K562 (cell line): ENCODE measurements around the gene LSM4. TPM values are rescaled to one million over a fixed set of nuclear protein-coding genes. Genes with fewer than 3 reads are reported as not detected.

Experiments
- ARHGAP35 ChIP-seq: fragments of 450-650 bp; IDR thresholded peaks from 2 replicates; pipeline ENCODE4 v1.6.1; 2018; ENCODE audit not compliant: partially characterized antibody
- CTBP1 ChIP-seq: fragments of 450-650 bp; IDR thresholded peaks from 2 replicates; pipeline ENCODE4 v1.6.1; 2016; ENCODE audit warnings: borderline replicate concordance
- CXXC5 ChIP-seq: fragments of 250-450 bp; sonication (Bioruptor Pico); IDR thresholded peaks from 2 replicates; pipeline ENCODE4 v1.8.0; 2022; ENCODE audit warnings: inconsistent platforms, mild to moderate bottlenecking, moderate library complexity
- ERF ChIP-seq: fragments of 450-650 bp; formaldehyde crosslinking; IDR thresholded peaks from 2 replicates; pipeline ENCODE4 v1.4.0; 2020; ENCODE audit warnings: mild to moderate bottlenecking, mixed read lengths
- GTF2F1 ChIP-seq: IDR thresholded peaks from 2 replicates; pipeline ENCODE4 v1.6.1; 2011; ENCODE audit warnings: low read depth, low read length, improper control_type of control experiment
- HDAC6 ChIP-seq: IDR thresholded peaks from 2 replicates; pipeline ENCODE4 v1.6.1; 2012; ENCODE audit warnings: low read depth, mild to moderate bottlenecking, control low read depth, inconsistent platforms, low read length, moderate library complexity
- HMG20A ChIP-seq: fragments of 450-650 bp; formaldehyde crosslinking; conservative IDR thresholded peaks from 2 replicates; pipeline ENCODE4 v1.4.0; 2020; ENCODE audit warnings: mild to moderate bottlenecking, mixed read lengths
- HOXB6 ChIP-seq: fragments of 250-450 bp; sonication (Bioruptor Pico); IDR thresholded peaks from 2 replicates; pipeline ENCODE4 v1.5.1; 2022; ENCODE audit warnings: mild to moderate bottlenecking, borderline replicate concordance
- NELFE ChIP-seq: IDR thresholded peaks from 2 replicates; pipeline ENCODE4 v1.6.1; 2011; ENCODE audit warnings: mild to moderate bottlenecking; ENCODE audit not compliant: insufficient read depth, insufficient read length
- POU5F1 ChIP-seq: fragments of 150-350 bp; IDR thresholded peaks from 2 replicates; pipeline ENCODE4 v1.6.1; 2014; ENCODE audit warnings: borderline replicate concordance, low read length, low read depth, mild to moderate bottlenecking; ENCODE audit not compliant: partially characterized antibody
- RAD21 ChIP-seq, 2 experiments: fragments of 250-450 bp in 1 of 2; fragments of 450-650 bp in 1 of 2; sonication (Bioruptor Pico) in 1 of 2; formaldehyde crosslinking in 1 of 2; IDR thresholded peaks in 1 of 2; conservative IDR thresholded peaks in 1 of 2; 2 replicates each; pipeline versions ENCODE4 v1.4.0 to v1.8.0; 2020 to 2022; ENCODE audit warnings: mild to moderate bottlenecking in 2 of 2, moderate library complexity in 1 of 2
- RBM34 ChIP-seq: fragments of 200-400 bp; formaldehyde crosslinking; IDR thresholded peaks from 2 replicates; pipeline ENCODE4 v1.6.1; 2018; ENCODE audit warnings: low read length, borderline replicate concordance; ENCODE audit not compliant: insufficient read depth
- SIN3B ChIP-seq: fragments of 450-650 bp; IDR thresholded peaks from 2 replicates; pipeline ENCODE4 v1.6.1; 2017; ENCODE audit warnings: low read depth, mild to moderate bottlenecking, moderate library complexity
- SRSF3 ChIP-seq: fragments of 200-400 bp; formaldehyde crosslinking; IDR thresholded peaks from 2 replicates; pipeline ENCODE4 v1.6.1; 2016; ENCODE audit warnings: mild to moderate bottlenecking, low read length, moderate library complexity; ENCODE audit not compliant: insufficient read depth
- TAF7 ChIP-seq: fragments of 450-650 bp; IDR thresholded peaks from 2 replicates; pipeline ENCODE4 v1.6.1; 2016; ENCODE audit warnings: missing genetic modification characterization, missing compliant biosample characterization
- XRCC3 ChIP-seq: fragments of 450-650 bp; IDR thresholded peaks from 2 replicates; pipeline ENCODE4 v1.6.1; 2017; ENCODE audit warnings: mild to moderate bottlenecking, moderate library complexity
- ZBED1 ChIP-seq: IDR thresholded peaks from 2 replicates; pipeline ENCODE4 v1.6.1; 2014
- ZEB2 ChIP-seq: fragments of 450-650 bp; IDR thresholded peaks from 2 replicates; pipeline ENCODE4 v1.6.1; 2016
- ZKSCAN3 ChIP-seq: fragments of 250-450 bp; sonication (Bioruptor Pico); IDR thresholded peaks from 2 replicates; pipeline ENCODE4 v1.4.0; 2020
- ZNF134 ChIP-seq: fragments of 250-450 bp; sonication (Bioruptor Pico); conservative IDR thresholded peaks from 2 replicates; pipeline ENCODE4 v1.4.0; 2020
- ZNF184 ChIP-seq: sonication (generic); formaldehyde crosslinking; IDR thresholded peaks from 2 replicates; pipeline ENCODE4 v1.5.0; 2020; ENCODE audit warnings: missing genetic modification reagents
- ZNF224 ChIP-seq: sonication (generic); formaldehyde crosslinking; IDR thresholded peaks from 2 replicates; pipeline ENCODE4 v1.8.0; 2022; ENCODE audit warnings: mild to moderate bottlenecking, missing genetic modification reagents
- ZNF57 ChIP-seq: fragments of 450-650 bp; formaldehyde crosslinking; IDR thresholded peaks from 2 replicates; pipeline ENCODE4 v1.4.0; 2020; ENCODE audit warnings: mild to moderate bottlenecking, moderate library complexity
- polyA plus RNA-seq, 8 experiments: library from polyadenylated mRNA; depleted of rRNA in 4 of 8; stranded (reverse) in 5 of 8; unstranded in 3 of 8; fragments of >200 nt; fragmentation: Nextera tagmentation in 2 of 8; fragmentation: Illumina TruSeq in 1 of 8; extraction: Ambion mirVana in 2 of 8; extraction: Trizol in 1 of 8; gene quantifications; 2 replicates each; pipeline versions ENCODE4 v1.2.1 to v1.2.3, GENCODE V29; 2011 to 2014; ENCODE audit warnings: inconsistent platforms in 1 of 8, missing spikeins in 1 of 8
- total RNA-seq, 7 experiments: library from RNA; depleted of rRNA in 6 of 7; stranded (reverse); fragments of >200 nt in 6 of 7; fragmentation: Illumina TruSeq in 2 of 7; extraction: Trizol in 2 of 7; gene quantifications; 2 replicates each; pipeline versions ENCODE4 v1.2.1 to v1.2.3, GENCODE V29; 2011 to 2021; ENCODE audit warnings: low replicate concordance in 1 of 7
- TF ChIP-seq, protein P1 (sequence below), 3 experiments: fragments of 200-800 bp in 1 of 3; sonication (Bioruptor generic) in 1 of 3; sonication (generic) in 1 of 3; formaldehyde crosslinking in 1 of 3; IDR thresholded peaks; 2 replicates each; pipeline versions ENCODE4 v1.6.1 to v1.8.0; 2016 to 2022; ENCODE audit warnings: mild to moderate bottlenecking in 2 of 3, missing compliant biosample characterization in 2 of 3, missing genetic modification characterization in 2 of 3, missing genetic modification reagents in 1 of 3
- TF ChIP-seq, protein P2 (sequence below): fragments of 450-650 bp; conservative IDR thresholded peaks from 2 replicates; pipeline ENCODE4 v1.6.1; 2016; ENCODE audit warnings: missing genetic modification characterization, low read depth, mild to moderate bottlenecking, control low read depth, missing compliant biosample characterization
- TF ChIP-seq, protein P3 (sequence below): fragments of 250-450 bp; sonication (Bioruptor Pico); IDR thresholded peaks from 2 replicates; pipeline ENCODE4 v1.8.0; 2021; ENCODE audit warnings: moderate library complexity, mild to moderate bottlenecking, inconsistent platforms

The LSM4 gene
- total and polyA plus RNA-seq, 9 of the 15 experiments (the other 6 are each of a cell fraction or from before 2014, with no cell fraction given) = 11.9 to 763 (median 202) TPM

DNA sequence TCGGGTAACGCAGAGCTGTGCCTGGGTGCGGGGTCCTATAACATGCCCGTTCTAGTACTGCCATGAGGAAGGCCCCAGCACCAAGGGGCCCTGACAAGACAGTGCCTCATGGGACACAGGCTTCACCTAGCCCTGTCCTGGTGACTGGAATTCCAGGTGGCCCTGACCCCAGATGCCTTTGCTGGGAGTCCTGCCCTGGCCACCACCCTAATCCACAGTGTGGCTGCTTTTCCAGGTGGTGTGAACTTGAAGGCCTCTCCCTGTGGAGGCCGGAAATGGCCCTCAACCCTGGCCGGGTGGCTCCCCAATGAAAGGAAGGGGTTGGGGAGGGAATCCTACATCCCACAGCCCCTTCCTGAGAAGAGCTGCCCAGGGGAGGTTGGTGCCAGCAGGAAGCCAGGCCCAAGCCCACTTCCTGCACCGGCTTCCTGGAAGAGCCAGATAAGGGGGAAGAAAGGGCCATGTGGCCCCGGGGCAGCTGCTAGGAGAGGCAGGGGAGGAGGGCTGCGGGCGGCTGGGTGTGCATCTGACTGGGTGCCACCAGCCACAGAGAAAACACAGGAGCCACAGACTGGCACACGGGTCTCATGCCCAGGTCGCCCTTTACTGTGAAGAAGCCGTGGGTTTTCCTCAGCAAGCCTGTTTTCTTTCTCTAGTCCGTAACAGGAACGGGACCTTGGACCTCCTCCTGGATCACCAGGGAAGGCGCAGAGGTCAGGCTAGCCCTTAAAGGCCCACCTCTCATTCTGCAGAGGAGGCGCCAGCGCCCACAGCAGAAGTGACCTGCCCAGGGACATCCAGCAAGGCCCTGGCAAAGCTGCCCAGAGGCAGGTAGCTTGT is 4.7 kb downstream of the LSM4 start (continued):
- no peak for TF ChIP-seq SRSF3
- no peak for TF ChIP-seq ZEB2
- no peak for TF ChIP-seq ZNF134 (CRISPR knock-in tag)
- no peak for TF ChIP-seq ARHGAP35
- no peak for TF ChIP-seq HDAC6
- TF ChIP-seq RAD21 (CRISPR knock-in tag; conservative IDR thresholded peaks at IDR 0.05 in 1 of 2, IDR thresholded peaks at IDR 0.05 in 1 of 2) = no peak
- TF ChIP-seq ERF (CRISPR knock-in tag) = 0 out of 2 replicates have a peak, but pooled peaks have one; percentile 42
- TF ChIP-seq NELFE = no peak
- no peak for TF ChIP-seq TAF7 (tag)
- no peak for TF ChIP-seq XRCC3
- no peak for TF ChIP-seq SIN3B
- peak; percentile 63 for TF ChIP-seq CXXC5 (CRISPR knock-in tag)
- TF ChIP-seq, protein P1, sequence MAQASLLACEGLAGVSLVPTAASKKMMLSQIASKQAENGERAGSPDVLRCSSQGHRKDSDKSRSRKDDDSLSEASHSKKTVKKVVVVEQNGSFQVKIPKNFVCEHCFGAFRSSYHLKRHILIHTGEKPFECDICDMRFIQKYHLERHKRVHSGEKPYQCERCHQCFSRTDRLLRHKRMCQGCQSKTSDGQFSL (CRISPR knock-in tag; IDR thresholded peaks at IDR 0.05) = no peak
- TF ChIP-seq, protein P1 (tag; IDR thresholded peaks at IDR 0.05) = no peak
- no peak for TF ChIP-seq ZNF57
- TF ChIP-seq HOXB6 (CRISPR knock-in tag) = no peak
- TF ChIP-seq CTBP1 = 0 out of 2 replicates have a peak, but pooled peaks have one; percentile 35
- TF ChIP-seq POU5F1 = no peak
- no peak for TF ChIP-seq RBM34
- TF ChIP-seq, protein P2, sequence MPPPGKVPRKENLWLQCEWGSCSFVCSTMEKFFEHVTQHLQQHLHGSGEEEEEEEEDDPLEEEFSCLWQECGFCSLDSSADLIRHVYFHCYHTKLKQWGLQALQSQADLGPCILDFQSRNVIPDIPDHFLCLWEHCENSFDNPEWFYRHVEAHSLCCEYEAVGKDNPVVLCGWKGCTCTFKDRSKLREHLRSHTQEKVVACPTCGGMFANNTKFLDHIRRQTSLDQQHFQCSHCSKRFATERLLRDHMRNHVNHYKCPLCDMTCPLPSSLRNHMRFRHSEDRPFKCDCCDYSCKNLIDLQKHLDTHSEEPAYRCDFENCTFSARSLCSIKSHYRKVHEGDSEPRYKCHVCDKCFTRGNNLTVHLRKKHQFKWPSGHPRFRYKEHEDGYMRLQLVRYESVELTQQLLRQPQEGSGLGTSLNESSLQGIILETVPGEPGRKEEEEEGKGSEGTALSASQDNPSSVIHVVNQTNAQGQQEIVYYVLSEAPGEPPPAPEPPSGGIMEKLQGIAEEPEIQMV (tag) = no peak
- no peak for TF ChIP-seq HMG20A (CRISPR knock-in tag)
- peak; percentile 33; the same call in 1 of the 2 replicates for TF ChIP-seq ZBED1
- no peak for TF ChIP-seq ZNF224
- TF ChIP-seq ZKSCAN3 (CRISPR knock-in tag) = no peak
- no peak for TF ChIP-seq ZNF184 (CRISPR knock-in tag)
- TF ChIP-seq, protein P3, sequence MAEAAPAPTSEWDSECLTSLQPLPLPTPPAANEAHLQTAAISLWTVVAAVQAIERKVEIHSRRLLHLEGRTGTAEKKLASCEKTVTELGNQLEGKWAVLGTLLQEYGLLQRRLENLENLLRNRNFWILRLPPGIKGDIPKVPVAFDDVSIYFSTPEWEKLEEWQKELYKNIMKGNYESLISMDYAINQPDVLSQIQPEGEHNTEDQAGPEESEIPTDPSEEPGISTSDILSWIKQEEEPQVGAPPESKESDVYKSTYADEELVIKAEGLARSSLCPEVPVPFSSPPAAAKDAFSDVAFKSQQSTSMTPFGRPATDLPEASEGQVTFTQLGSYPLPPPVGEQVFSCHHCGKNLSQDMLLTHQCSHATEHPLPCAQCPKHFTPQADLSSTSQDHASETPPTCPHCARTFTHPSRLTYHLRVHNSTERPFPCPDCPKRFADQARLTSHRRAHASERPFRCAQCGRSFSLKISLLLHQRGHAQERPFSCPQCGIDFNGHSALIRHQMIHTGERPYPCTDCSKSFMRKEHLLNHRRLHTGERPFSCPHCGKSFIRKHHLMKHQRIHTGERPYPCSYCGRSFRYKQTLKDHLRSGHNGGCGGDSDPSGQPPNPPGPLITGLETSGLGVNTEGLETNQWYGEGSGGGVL = no peak
- no peak for TF ChIP-seq GTF2F1
